GM19395 (cell line): ENCODE data around the gene GRAMD1B.

ENCODE experiments used
- ATAC-seq: cut with Tn5 transposase; IDR thresholded peaks from one replicate; pipeline ENCODE4 v1.9.1; 2021; ENCODE audit warnings: mild to moderate bottlenecking, moderate library complexity; ENCODE audit not compliant: unreplicated experiment

GRAMD1B gene

DNA sequence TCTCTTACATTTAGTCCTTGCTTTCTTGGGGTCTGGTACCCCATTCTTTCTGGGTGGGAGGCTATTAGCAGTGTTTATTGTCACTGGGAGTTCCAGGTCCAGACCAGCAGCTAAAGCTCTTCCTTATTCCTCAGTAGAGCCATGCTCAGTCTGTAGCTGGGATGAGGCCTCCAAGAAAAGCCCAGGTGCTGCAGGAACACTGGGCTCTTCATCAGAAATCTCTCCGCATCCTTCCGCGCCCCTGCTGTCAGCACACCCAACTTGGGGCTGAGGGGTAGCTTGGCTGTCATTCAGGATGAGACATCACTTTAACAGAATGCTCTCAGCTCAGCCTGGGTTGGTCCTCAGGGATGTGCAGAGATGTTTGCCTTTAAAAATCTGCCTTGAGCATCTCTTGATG lies 97.5 kb downstream of the GRAMD1B start:
- no peak for ATAC-seq

DNA sequence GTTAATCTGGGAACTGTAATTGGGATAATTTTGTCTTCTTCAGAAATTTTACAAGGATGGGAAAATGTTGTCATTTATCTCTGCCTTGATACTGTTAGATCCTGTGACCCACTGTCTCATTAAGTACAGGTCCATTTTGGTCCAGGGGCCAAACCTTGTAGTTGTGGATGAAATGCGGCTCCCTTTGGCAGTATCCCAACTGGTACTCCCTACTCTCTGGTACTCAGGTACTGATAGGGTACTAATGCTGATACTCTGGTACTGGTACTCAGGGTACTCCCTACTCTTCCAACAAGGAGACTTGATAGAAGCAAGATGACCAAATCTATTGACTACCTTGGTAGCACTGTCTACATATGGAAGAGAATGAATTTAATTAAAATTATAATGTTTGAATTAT lies 97.9 kb downstream of the GRAMD1B start:
- no peak for ATAC-seq

DNA sequence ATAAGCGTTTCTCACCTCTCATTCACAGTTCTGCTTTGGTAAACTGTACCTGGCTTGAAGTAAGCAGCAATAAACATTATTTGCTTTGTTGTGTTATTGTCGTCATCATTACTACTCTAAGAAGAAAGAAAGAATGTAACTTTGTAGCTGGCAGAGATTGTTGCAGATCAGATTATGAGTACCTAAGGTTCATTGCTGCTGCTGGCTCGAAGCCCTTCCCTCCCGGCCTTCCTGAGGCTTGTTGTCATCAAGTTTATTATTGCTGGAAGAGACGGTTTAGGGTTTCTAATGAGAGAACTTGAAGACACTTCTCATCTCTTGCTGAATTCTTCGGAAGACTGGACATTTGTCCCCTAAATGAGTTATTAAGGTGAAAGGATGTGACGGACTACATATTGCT lies 101.3 kb downstream of the GRAMD1B start:
- ATAC-seq, result no peak

DNA sequence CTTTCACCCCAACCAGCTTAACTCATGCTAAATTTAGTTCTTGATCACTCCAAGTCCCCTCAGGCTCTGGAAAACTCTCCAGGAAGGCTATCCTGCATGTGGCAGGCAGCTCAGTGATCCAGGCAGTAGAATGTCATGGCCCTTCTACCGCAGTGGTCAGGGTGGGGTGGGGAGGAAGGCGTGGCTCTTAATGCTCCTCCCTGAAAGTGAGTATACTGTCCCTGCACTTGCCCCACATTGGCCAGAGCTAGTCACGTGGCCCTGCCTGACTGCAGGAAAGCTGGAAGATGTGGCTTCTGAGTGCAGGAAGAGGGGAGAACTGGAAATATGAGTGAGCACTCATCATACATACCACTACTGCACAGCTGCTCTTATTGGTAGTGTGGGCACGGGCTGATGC lies 102.1 kb downstream of the GRAMD1B start:
- no peak for ATAC-seq

DNA sequence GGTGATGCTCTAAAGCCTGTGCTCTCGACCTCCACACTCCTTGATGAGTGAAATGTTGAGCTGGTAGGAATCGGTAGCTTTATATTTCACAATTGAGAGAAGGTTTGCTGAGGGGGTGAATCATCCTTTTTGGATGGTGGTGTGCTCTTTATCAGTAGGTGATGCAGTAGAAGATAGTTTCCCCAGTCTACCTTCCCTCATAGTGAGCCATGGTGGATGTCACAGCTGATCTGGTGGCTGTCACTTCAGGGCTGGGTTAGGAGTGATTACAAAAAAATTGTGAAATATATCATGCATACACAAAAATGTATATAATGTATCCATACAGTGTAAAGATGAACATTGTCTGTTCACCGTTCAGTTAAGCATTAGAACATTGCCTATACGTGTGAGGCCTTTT lies 105.3 kb downstream of the GRAMD1B start:
- ATAC-seq, result no peak

DNA sequence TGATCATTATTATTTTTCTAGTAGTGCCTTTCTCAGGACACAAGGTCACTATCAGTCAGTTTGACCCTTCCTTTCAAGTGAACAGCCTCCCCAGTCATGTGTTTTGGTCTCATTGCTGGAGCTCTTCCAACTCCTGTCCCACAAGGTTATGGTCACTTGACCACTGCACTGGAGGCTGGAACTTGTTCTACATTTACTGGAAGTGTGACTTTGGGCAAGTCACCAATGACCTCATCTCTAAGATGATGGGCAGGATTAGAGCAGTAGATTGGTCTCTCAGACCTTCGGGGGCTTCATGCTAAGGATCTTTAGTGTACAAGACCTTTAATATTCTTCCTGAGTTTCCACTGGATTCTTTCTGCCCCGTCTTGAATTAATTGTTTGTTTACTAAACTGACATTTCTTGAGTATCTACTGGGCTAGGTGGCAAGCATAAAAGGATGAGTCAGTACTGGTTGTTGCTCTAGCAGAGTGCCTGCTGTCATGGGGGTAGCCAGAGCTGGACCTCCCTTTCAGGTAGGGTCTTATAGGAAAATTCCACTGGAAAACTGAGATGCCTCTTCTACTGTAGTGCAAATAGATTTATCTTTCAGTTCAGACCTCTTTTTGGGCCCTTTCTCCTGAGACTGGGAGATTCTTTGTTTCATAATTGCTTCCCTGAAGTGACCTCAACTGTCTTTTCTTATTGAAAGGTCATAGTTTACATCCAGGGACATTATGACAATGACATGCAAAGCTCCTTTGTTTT lies 106.8 kb downstream of the GRAMD1B start:
- no peak for ATAC-seq

DNA sequence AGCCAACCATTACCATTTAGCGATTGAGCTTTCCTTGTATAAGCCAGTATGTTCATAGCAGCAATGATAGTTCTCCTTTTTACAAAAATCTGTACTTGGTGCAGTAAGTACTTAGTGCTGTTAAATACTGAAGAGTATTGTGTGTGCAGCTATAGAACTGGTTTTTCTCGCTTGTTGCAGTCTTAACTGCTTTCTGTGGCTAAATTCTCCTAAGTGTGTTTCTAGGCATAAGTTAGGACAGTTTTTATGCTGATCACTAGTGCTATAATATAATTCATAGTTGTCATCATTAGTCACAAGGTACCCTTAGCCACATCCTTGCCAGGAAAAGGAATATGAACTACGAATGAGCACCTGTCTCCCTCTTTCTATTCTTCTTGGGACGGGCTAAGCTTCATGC lies 107.7 kb downstream of the GRAMD1B start:
- ATAC-seq, result no peak

DNA sequence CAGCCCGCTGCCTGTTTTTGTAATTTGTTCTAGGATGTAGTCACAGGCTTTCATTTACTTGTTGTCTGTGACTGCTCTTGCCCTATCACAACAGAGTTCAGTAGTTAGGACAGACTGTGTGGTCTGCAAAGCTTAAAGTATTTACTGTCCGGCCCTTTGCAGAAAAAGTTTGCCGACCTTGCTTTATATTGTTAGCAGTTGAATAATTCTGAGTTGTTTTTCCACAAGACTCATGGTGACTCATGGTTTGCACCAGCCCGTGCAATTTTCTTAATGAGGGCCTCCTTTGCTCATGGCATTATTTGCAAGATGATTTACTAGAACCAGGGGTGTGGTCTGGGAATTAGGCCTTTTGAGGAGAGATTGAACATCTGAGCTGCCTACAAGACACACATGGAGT lies 113.7 kb downstream of the GRAMD1B start:
- ATAC-seq, result no peak

DNA sequence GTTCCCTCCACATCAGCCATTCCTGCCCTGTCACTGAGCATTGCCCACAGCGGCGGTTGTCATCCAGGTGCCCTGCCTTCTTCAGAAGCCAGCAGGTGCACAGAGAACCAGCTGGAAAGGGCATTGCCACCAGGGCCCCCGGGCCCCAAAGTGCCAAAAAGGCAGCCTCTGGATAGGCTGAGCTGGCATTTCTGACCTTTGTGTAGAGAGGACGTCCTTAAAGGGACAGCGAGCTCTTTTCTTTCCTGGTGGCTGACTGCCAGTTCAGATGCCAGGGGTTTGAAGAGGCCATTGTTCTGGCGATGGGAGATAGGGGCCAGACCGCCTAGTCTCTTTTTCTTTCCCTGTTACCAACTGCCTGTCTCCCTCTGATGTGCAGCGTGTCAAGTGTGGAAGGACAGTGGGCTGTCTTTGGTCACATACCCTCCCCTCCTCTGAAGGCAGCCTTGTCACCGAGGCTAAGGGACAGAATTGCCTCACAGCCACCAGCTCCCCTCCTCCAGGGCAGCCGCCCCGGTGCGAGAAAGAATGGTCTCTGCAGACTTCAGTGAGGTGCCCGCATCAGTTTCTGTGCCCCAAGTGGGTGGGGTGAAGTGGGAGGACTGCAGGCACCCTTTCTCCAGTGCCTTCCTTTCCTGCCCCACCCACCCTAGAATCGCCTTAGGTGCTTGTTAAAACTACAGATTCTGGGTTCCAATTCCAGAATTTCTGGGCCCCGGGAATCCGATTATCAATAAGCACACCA lies 114.7 kb downstream of the GRAMD1B start:
- no peak for ATAC-seq

DNA sequence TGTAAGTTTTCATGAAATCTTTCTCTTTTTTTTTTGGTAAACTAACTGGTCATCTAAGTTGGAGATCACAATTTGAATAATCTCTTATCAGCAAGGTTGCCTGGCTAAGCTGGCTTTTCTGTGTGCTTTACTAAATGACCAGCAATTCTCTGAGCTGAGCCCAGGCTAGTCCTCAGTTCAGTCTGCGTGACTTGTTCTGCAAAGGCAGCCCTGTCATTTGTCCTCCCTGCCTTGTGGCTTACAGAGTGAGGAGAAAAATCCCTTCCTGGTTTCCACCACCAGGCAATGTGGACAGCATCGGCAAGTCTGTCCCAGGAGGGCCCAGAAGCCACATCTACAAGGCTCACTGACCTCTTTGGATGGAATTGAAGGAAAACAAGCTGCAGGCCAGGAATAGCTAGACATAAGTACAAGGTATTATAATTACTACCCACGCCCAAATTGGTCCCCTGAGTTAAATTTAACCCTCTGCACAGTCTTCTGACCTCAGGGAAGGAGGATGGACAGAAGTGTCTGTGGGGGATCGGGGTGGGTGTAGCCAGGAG lies 115.7 kb downstream of the GRAMD1B start:
- no peak for ATAC-seq

DNA sequence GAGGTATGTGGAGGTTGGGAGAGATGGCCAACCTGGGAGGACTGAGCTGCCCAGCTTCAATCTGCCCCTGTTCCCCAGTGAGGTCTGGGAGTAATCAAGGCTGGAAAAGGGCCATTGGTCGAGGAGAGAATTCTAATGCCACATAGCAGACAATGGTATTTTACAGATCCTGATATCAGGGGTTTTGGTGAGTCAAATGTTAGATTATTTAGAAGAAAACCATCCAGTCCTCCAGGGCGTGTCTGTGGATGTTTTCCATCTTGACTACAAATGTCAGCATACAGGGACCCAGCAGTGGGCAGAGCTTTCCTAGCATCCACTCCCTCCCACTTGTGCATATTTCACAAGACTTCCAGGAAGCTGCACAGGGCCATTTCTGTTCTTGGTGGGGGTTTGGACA lies 116.4 kb downstream of the GRAMD1B start:
- no peak for ATAC-seq

DNA sequence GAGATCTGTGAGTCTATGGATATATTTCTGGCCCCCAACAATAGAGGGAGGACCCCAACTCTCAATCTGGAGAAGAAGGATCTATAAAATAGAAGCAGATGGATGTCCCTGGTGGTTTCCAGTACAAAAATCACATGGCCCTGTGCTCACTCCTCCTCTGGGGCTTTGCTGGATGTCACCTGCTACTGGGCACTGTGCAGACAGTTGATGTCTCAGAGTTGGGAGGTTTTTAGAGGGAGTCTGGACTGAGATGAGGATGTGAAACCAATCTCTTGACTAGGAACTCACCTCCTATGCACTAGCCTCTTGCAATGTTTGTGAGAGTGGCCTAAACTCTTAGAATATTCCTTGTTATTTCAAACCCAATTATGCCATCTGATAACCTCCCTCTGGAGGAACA lies 117.1 kb downstream of the GRAMD1B start:
- peak; percentile 96 for ATAC-seq

DNA sequence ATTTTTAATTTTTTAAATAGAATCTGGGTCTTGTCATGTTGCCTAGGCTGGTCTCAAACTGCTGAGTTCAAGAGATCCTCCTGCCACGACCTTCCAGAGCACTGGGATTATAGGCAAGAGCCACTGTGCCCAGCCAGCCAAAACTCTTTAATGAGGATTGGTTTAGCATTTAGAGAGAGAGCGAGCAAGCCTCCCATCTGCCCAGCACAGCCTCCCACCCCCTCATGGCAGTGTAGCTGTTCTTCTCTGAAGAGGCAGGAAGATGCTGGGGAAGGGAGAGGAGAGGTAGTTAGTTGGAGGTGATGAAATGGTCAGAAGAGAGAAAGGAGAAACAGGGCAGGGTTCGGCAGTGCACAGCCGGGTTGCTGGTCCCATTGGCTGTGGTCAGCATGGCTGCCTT lies 118.7 kb downstream of the GRAMD1B start:
- no peak for ATAC-seq

DNA sequence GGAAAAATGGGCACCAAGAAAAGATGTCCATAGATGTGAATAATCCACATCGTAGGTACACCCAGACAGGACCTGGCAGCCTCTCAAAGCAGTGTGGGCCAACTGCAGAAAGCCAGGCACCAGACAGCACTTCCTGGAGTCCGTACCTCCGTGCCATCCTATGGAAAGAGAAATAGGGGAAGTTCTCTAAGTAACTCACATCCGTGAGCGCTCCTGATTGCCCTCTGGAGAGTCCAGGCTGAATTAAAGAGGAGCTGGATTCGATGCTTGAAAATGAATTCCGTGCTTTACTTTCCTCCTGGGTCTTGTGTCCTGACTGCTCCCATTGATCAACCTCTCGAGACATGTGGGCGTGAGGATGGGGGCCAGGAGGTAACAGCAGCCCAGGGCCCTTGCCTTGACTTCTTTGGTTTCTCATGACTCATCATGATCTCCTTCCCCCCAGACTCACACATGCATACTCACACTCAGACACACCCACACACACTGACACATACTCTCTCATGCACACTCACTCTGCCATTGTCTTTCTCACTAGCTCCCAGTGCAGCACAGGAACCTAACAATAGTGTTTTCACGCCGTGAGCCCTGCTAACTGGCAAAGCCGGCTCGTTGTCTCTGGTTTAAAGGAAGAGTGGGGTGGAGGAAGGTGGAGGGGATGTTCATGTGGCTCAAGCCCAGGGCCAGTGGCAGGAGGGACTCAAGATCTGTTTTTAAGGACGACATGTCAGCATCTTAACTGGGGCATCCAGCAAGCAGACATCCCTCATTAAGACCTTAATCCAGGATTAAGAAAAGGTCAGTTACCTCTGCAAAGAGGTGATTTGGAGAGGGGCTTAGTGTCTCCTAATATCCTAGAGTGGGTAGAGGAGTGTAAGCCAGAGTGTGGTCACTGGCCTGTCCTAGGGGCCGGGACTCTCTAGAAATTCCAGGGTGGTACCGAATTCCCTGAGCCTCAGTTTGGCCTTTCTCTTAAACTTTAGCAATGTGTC lies 120.2 kb downstream of the GRAMD1B start:
- no peak for ATAC-seq

DNA sequence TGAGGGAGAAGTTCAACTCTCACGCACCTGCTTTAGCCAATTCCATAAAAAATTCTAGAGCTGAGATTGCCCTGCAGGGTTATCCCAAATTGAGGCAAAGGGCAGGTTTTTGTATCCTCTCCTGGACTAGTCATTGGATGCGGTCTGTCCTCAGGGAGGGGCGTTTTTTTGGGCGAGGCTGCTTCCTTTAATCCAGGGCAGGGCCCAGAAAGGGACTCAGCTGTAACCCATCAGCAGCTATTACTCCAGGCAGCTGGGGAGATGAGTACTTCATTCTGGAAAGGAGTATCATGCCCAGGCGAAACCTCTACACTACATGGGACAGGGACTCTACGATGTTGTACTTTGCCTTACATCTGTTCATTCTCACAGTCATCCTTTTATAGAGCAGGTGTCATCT lies 121.0 kb downstream of the GRAMD1B start:
- no peak for ATAC-seq

DNA sequence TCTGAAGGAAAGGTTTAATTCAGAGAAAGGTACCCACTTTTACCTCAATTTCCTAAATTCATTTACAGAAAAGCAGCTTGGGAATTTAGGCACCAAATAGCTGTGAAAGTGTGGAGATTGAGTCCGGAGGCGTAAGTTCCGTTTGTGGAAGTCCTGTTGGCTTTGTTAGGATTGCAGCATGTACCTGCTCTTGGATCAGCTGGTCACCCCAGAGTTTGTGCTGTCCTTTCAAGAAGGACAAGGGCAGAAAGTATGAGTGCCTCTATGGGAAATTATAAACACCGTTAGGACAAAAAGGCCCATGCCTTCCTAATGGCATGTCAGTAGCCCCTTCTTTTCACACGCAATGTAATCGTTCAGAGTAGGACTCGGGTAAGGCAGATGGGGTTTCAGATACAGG lies 126.6 kb downstream of the GRAMD1B start:
- ATAC-seq, result no peak

DNA sequence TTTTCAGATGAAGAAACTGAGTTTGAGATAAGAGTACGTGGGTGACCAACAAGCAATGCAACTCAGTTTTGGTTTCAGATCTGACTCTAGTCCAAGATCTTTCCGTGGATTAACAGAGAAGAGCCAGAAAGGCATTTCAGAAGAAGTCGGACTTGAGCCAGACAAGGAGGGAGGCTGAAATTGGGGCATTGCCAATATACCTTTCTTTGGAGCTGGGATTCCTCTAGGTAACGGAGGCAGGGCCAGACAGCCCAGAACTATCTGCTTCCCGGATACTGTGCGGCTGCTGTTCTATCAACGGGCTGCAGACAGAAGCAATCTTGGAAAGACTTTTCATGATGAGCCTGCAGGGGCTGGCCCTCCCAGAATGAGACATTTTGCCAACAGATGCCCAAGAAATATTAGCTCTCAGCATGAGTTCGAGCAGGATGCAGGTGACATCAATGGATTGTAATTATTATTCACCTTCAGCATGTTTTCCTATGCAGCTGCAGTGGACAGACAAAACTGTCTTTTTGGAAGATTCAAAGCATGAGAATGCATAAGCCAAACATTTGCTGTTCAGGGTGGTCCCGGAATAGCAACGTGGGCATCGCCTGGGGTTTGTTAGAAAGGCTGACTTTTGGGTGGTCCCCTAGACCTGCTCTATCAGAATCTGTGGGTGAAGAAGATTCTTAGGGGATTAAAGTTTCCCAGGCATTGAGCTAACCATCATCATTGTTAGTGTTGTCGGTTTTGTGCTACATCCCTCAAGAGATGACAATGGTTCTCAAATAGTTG lies 128.7 kb downstream of the GRAMD1B start:
- no peak for ATAC-seq

DNA sequence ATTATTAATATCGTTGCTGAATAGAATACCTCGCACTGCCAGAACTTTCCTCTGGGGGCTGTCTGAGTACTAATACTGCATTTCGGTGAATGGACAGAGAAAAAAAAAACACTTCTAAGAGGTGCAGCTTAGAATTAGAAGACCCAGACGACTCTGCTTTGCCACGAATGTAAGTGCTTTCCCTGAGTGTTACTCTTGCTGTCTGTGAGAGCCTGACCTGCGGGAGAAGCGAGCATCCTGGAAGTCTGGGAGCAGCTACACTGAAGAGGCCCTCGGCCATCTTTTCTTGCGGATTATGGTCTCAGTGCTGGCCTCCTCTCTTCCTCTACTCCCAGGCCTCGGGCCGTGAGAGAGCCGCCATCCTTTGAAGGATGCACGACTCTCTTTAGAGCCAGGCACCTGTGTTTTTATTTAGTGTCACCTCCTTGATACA lies 129.5 kb downstream of the GRAMD1B start:
- no peak for ATAC-seq

DNA sequence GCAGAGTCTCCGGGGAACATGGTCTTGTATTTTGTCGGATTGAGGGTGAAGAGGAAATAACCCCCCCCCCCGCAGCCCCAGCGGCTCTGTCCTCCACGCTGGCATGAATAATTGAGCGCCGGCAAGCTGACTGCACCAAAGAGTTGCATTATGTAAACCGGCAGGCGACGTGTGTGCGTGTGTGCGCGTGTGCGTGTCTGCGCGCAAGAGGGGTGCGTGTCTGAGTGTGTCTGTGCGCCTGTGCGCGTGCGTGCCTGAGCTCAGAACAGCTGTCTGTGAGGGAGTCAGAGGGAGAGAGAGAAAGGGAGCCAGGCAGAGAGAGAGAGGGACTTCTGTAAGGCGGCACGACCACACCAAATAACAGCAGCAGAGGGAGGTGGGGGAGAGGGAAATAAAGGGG lies 129.9 kb downstream of the GRAMD1B start:
- peak; percentile 61 for ATAC-seq

DNA sequence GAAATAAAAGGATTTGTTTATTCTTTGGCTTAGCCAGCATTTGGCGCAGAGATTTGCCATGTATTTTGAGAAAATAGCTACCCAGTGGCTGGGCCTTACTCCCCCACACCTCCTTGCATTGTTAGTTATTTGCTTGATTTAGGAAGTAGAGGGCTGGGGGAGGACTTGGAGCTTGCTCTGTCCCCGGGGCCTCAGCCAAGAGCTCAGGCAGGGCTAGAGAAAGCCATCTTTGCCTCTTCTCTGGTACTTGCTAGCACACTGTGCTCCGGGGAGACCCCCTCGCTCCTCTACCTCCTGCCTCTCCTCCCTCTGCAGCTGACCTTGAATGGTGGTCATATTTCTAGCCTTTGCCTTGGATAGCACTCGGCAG lies 131.3 kb downstream of the GRAMD1B start:
- ATAC-seq, result no peak
